Measurements from ENCODE around the gene SYNGR4.

DNA sequence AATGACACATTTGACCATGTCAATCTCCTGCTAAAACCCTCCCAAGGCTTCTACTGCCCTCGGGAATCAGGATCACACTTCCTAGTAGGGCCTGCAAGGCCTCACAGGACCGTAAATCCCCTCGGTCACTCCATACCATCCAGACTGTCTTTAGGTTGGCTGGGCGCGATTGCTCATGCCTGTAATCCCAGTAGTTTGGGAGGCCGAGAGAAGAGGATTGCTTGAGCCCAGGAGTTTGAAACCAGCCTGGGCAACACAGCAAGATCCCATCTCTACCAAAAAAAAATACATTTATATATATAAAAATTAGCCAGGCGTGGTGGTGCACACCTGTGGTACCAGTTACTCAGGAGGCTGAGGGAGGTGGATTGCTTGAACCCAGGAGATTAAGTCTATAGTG lies 15.4 kb upstream of the SYNGR4 start:
- TF ChIP-seq POLR2A (IDR thresholded peaks at IDR 0.05; ENCODE audit: low read length) (no peak), GATA1 (IDR thresholded peaks at IDR 0.05; ENCODE audit: low read depth, low read length) (no peak)

Measured in erythroblast (primary cell).